Colonic mucosa (tissue), 4 donors: ENCODE data around the gene NSMF. TPM values are rescaled to one million over a fixed set of nuclear protein-coding genes. Genes with fewer than 3 reads are reported as not detected.

ENCODE experiments used
- DNase-seq: peaks from one replicate; pipeline ENCODE4 v3.0.0-alpha.2; 2020
- H3K27ac ChIP-seq: fragments of 200-600 bp; one replicate; pipeline ENCODE4 v1.8.0; 2021
- H3K27me3 ChIP-seq: fragments of 200-600 bp; one replicate; pipeline ENCODE4 v1.8.0; 2021
- H3K36me3 ChIP-seq: fragments of 200-600 bp; one replicate; pipeline ENCODE4 v1.8.0; 2021
- H3K4me1 ChIP-seq: fragments of 200-600 bp; one replicate; pipeline ENCODE4 v1.8.0; 2021; ENCODE audit warnings: mild to moderate bottlenecking
- H3K4me3 ChIP-seq: fragments of 200-600 bp; one replicate; pipeline ENCODE4 v1.8.0; 2021
- H3K9ac ChIP-seq, 2 donors: one replicate each; pipeline ENCODE4 v1.7.0; 2013; ENCODE audit warnings: control low read depth in 2 of 2, low read depth in 2 of 2, low read length in 2 of 2
- H3K9me3 ChIP-seq: fragments of 200-600 bp; one replicate; pipeline ENCODE4 v1.8.0; 2021
- intact Hi-C: fragments of 100-400 bp; cut with DNase I; formaldehyde crosslinking; loops from one replicate; pipeline ENCODE4 v1.14.1; 2022
- total RNA-seq, 2 donors: library from RNA; stranded (reverse); fragmentation: NEBNext Ultra II Directional in 1 of 2; extraction: Animal tissue kit (Norgen Biotek cat#: 25700) in 1 of 2; gene quantifications; one replicate each; pipeline ENCODE4 v1.2.1, GENCODE V29; 2021
- TF ChIP-seq, protein P1 (sequence below): fragments of 200-600 bp; IDR thresholded peaks from one replicate; pipeline ENCODE4 v1.8.0; 2022; ENCODE audit warnings: antibody characterized with exemption, mild to moderate bottlenecking
- donor health status: healthy.
- donor health status: DM: no; HTN: no; CAD: no.
- donor health status: DM: no; HTN: no; CAD: no.

The NSMF gene
- total RNA-seq, 2 donors from 2014 or later, result 33.7 to 47.8 TPM

- H3K27ac ChIP-seq, result no peak overlapping the region
- no peaks in the 10 kb centered on the region for H3K36me3 ChIP-seq
- no peaks in the 10 kb centered on the region for H3K4me1 ChIP-seq
- intact Hi-C loops, result no loop called here
- DNase-seq, result no peak
- H3K27me3 ChIP-seq, result no peaks in the 10 kb centered on the region
- H3K9ac ChIP-seq, result no peak overlapping the region
- TF ChIP-seq, protein P1, sequence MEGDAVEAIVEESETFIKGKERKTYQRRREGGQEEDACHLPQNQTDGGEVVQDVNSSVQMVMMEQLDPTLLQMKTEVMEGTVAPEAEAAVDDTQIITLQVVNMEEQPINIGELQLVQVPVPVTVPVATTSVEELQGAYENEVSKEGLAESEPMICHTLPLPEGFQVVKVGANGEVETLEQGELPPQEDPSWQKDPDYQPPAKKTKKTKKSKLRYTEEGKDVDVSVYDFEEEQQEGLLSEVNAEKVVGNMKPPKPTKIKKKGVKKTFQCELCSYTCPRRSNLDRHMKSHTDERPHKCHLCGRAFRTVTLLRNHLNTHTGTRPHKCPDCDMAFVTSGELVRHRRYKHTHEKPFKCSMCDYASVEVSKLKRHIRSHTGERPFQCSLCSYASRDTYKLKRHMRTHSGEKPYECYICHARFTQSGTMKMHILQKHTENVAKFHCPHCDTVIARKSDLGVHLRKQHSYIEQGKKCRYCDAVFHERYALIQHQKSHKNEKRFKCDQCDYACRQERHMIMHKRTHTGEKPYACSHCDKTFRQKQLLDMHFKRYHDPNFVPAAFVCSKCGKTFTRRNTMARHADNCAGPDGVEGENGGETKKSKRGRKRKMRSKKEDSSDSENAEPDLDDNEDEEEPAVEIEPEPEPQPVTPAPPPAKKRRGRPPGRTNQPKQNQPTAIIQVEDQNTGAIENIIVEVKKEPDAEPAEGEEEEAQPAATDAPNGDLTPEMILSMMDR, result no peak
- H3K4me3 ChIP-seq, result no peak overlapping the region
- no peaks in the 10 kb centered on the region for H3K9me3 ChIP-seq
Observed at GRCh38 chr9:137478962-137479861, 20.1 kb upstream of the NSMF start.

GRCh38 chr9:137478613-137478961, 19.5 kb upstream of the NSMF start:
- H3K4me1 ChIP-seq, result no peaks in the 10 kb centered on the region
- H3K27ac ChIP-seq, result no peak overlapping the region
- H3K27me3 ChIP-seq, result no peaks in the 10 kb centered on the region
- TF ChIP-seq, protein P1, result no peak
- DNase-seq, result no peak
- no peak overlapping the region for H3K9ac ChIP-seq
- H3K4me3 ChIP-seq, result no peak overlapping the region
- intact Hi-C loops, result no loop called here
- H3K36me3 ChIP-seq, result no peaks in the 10 kb centered on the region
- no peaks in the 10 kb centered on the region for H3K9me3 ChIP-seq

DNA sequence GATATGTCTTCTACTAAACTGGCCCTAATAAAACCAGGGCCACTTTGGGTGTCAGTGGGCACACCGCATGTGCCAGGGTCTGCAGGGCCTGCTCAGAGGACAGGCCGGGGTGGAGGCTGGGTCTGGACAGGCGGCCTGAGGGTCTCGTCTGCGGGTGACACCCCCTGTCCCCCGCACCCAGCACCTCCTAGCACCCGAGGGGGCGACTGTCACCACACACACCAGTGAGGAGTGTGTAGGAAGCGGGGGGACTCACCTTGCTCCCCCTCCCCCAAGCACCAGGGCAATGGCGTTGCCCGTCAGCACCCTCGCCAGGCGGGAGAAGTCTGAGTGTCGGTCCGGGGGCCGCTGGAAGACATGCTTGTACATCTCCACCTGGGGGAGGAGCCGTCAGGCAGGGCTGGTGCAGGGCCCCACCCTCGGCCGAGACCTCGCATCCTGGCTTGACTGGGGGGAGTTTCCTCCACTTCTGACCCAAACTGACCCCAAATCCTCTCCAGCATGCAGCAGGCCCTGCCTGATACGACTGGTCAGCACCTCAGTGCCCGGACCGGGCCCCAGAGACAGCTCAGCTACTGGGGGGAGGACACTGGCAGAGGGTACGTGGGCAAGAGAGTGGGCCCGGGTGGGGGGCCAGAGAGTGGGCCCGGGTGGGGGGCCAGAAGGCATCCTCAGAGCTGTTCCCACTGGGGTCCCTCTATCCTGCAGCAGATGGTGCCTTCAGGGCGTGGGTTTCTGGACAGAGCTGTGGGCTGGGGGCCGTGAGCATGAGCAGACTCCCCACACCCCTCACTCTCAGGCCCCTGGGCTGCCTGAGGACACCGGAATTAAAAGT, 18.9 kb upstream of the NSMF start:
- Histone ChIP-seq H3K27ac (no peak overlapping the region), H3K9me3 (no peaks in the 10 kb centered on the region), H3K27me3 (no peaks in the 10 kb centered on the region), H3K36me3 (no peaks in the 10 kb centered on the region), H3K4me1 (no peaks in the 10 kb centered on the region), H3K4me3 (no peak overlapping the region), H3K9ac (no peak overlapping the region)
- TF ChIP-seq, protein P1, result no peak
- DNase-seq, result no peak
- intact Hi-C loops, result no loop called here

- Histone ChIP-seq H3K27me3 (no peaks in the 10 kb centered on the region), H3K36me3 (no peaks in the 10 kb centered on the region), H3K4me3 (no peak overlapping the region), H3K9me3 (no peaks in the 10 kb centered on the region), H3K9ac (no peak overlapping the region), H3K27ac (no peak overlapping the region), H3K4me1 (no peaks in the 10 kb centered on the region)
- no peak for DNase-seq
- TF ChIP-seq, protein P1, result no peak
- intact Hi-C loops, result no loop called here
Observed at GRCh38 chr9:137476856-137477255, 17.7 kb upstream of the NSMF start.

GRCh38 chr9:137475666-137476065, 16.5 kb upstream of the NSMF start:
- DNase-seq, result no peak
- no peak overlapping the region for H3K4me3 ChIP-seq
- H3K9ac ChIP-seq, result no peak overlapping the region
- H3K27ac ChIP-seq, result no peak overlapping the region
- H3K4me1 ChIP-seq, result no peaks in the 10 kb centered on the region
- intact Hi-C loops, result no loop called here
- H3K36me3 ChIP-seq, result no peaks in the 10 kb centered on the region
- TF ChIP-seq, protein P1, result no peak
- no peaks in the 10 kb centered on the region for H3K27me3 ChIP-seq
- H3K9me3 ChIP-seq, result no peaks in the 10 kb centered on the region
